HG02840 (cell line): ENCODE results near the gene TARBP1.
"Not testable (repeated sequence)": the region's sequence is repeated elsewhere in the genome, so short reads cannot be mapped to it uniquely, and the experiment has no call there.

Experiments
- ATAC-seq: cut with Tn5 transposase; IDR thresholded peaks from one replicate; pipeline ENCODE4 v1.9.1; 2021; ENCODE audit warnings: mild to moderate bottlenecking, moderate library complexity, moderate number of reproducible peaks; ENCODE audit not compliant: unreplicated experiment, low FRiP score

Gene TARBP1

GRCh38 chr1:234478481-234479309 lies at the start of gene TARBP1:
TARBP1 (minus strand) TSS chr1:234479179; CDS start chr1:234479103, 76 bp downstream.
- peak; percentile 58 for ATAC-seq

DNA sequence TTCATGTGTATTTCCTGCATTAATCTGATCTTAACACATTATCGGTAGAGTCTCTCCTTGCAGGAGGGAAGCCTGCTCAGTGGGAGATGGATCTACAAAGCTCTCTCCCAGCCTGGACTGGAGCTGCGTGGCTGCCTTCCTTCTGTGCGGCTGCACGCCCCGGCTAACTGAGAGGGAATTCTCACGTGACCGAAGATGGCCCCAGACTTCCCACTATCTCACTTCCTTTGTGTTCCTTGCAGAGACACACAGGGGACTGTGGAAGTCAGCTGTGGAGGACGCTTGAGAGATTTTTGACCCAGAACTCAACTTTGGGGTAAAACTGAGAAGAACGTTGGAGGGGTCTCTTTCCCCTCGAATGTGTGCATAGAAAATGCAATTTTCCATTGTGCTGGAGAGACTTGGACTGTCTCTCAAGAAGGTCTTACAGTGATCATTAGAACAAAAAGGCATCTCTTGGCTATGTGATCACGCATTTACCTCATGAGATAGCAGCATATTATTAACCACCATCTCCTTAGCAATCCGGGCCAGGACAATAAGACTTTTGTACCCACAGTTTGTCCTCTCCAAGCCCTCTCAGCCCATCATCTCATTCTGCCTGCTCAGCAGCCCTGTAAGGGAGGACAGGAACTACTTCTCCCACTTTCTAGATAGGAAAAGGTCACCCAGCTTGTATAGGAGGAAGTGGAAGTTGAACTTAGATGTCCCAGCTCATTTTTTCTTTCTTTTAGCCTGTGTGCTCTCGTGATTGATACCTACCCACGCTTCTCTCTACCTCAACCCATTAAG lies 49.3 kb upstream of the TARBP1 start:
- no peak for ATAC-seq

- no peak for ATAC-seq
Observed at GRCh38 chr1:234527346-234527745, 48.4 kb upstream of the TARBP1 start.

GRCh38 chr1:234526922-234527321 lies 47.9 kb upstream of the TARBP1 start:
- no peak for ATAC-seq

DNA sequence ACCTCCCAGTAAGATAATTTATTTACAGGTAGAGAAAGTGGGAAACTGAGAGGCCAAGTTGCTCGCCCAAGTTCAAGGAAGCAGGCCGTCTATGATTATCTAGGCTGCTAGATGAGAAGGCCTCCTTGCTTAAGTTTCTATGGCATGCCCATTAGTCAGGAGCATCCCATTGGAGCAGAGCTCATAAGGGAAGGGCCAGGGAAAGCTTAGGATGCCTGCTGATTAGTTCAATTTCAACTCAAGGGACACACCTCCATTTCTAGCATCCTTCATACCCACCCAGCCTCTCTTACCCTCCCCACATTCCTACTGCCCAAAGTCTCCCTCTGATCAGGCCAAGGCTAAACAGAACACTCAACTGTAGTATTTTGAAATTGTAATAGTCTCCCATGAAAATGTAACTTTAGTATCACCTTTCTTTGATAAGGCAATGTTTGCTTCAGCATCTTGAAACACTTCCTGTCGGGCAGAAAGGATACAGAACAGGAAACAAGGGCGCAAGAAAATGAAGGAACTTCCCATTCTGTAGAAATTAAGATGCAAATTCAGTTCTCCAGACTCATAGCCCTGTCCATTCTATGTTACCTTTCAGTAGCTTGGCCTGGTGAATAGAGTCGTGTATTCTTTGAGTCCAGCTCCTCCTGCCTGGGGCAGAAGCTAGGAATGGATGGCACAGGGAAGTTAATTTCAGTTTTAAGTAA lies 46.3 kb upstream of the TARBP1 start:
- no peak for ATAC-seq

DNA sequence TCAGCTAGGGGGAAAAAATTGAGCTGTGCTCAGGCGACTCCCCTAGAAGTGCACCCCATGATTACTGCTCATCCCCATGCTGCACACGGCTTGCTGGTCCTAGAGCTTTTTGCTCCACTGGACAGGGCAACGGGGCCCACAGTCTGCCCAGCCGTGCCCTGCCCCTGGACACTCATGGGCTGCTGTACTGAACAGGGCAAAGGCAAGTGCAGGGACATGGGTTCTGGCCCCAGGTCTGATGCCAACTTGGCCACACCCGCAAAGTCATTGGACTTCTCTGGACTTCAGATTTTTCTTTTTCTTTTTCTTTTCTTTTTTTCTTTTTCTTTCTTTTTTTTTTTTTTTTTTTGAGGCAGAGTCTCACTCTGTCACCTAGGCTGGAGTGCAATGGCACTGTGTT lies 42.9 kb upstream of the TARBP1 start:
- no peak for ATAC-seq

- no peak for ATAC-seq
Observed at GRCh38 chr1:234520908-234521817, 42.2 kb upstream of the TARBP1 start.

DNA sequence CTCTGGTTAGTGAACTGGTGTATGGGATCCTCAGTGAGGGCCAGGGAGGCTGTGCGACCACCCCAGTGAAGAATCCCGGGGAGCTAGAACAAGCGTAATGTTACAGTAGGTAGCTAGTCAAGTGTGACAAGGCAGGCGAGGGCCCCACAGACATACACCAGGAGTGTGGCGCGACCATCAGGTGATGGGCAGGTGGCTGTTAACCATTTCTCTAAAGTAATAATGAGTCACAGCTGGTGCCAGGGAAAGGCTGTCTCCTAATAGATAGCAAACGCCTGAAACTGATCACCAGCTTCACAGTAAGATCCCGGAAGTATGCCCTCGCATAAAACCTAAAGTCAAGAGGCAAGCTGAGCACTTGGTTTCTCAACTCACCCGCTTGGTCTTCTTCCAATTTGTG lies 40.5 kb upstream of the TARBP1 start:
- ATAC-seq: no peak

GRCh38 chr1:234518876-234519275 lies 39.9 kb upstream of the TARBP1 start:
- no peak for ATAC-seq

DNA sequence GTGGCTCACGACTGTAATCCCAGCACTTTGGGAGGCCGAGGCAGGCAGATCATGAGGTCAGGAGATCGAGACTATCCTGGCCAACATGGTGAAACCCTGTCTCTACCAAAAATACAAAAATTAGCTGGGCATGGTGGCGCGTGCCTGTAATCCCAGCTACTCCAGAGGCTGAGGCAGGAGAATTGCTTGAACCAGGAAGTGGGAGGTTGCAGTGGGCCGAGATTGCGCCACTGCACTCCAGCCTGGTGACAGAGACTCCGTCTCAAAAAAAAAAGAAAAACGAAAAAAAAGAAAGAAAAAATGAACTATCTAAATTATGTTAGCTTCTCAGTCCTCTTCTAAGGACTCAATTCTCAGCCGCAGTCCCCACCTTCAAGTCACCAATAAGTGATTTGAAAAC lies 39.1 kb upstream of the TARBP1 start:
- ATAC-seq: not testable (repeated sequence)

GRCh38 chr1:234517110-234517802 lies 38.3 kb upstream of the TARBP1 start:
- no peak for ATAC-seq

DNA sequence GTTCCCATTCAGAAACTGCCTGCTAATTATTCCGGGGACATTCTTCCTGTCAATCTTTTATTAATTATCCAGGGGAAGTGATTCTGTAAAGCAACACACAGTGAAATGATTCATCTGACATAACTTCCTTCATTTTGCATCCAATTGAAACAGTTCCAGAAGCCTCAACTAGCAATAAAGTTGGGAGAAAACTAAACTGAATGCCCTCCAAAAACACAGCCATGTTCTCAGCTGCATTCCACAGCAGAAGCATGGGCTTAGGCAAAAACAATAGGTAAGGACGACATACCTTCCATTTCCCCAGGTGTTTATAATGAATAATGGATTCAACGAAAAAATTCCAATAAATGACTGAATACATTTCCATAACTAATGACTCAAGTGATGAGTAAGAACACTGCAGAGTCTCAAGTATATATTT lies 36.9 kb upstream of the TARBP1 start:
- no peak for ATAC-seq

GRCh38 chr1:234515411-234515810 lies 36.4 kb upstream of the TARBP1 start:
- no peak for ATAC-seq

DNA sequence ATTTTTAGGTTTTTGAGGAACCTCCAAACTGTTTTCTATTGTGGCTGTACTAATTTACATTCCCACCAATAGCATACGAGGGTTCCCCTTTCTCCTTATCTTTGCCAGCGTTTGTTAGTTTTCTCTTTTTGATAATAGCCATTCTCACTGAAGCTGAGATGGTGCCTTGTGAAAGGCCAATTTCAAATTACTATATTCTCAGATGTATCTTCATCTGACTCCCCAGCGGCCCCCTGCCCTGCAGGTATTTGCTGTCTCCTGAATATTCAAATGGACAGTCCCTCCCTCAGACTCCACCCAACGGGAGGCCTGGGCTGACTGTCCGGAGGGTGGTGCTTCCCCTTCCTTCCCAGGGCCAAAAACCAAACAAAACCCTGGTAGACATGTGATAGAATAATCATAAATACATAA lies 33.5 kb upstream of the TARBP1 start:
- no peak for ATAC-seq

DNA sequence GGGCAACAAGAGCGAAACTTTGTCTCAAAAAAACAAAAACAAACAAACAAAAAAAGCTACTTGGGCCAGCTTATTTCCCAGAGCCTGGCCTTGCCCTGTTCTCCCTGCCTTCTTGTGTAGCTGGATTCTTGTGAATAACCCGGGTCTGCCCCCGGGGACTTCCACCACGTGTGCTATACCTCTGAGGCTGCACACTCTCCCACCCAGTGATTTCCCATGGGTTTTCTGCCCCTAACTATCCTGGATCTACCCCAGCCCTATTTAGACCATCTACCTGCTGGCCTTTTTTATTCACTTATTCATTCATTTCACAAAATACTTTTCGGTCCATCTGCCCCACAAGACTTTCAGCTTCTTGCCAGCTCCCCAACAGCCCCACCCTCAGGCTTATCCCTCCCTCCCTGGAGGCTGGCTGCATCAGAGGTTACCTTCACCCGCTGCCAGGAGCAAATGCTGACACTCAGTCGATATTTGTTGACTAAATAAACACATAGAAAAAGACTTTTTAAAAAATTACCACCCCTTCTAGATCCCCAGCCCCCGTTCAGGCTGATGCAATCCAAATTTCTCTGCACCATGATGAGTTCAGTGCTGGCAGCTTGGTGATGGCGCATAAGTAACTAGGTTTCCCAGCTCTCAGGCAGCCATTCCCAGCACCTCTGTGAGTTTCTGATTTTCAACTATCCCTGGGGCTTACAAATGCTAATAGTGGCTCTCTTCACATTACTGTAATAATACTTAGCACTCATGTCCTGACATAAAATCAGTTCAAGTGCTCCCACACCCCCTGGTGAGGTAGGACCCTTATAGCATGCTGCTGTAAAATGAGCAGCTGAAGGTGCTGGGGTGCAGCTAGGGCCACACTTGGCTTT lies 30.7 kb upstream of the TARBP1 start:
- no peak for ATAC-seq

- ATAC-seq: no peak
Observed at GRCh38 chr1:234507626-234508387, 28.8 kb upstream of the TARBP1 start.

GRCh38 chr1:234507089-234507488 lies 28.1 kb upstream of the TARBP1 start:
- ATAC-seq: no peak

DNA sequence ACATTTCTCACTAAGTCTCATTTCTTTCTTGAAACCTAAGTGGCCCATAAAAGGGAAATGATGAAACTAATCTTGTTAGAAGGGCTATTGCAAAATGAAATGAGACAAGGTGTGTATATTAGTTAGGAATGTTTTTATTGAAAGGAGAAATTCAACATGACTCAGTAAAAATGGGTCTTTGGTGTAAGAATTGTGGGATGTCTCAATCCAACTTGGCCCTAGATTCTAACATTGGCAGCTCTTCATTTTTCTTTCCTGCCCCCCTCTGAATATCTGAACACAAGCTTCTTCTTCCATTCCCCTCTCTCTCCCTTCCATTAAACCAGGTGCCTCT lies 26.8 kb upstream of the TARBP1 start:
- ATAC-seq: no peak
